22Rv1 (cell line): ENCODE results near the gene KRT8.

Experiments used
- H3K27ac ChIP-seq: fragments of 450-650 bp; 2 replicates; pipeline ENCODE4 v1.5.1; 2017
- CTCF ChIP-seq: fragments of 450-650 bp; IDR thresholded peaks from 2 replicates; pipeline ENCODE4 v1.5.1; 2017; ENCODE audit warnings: mild to moderate bottlenecking
- ZFX ChIP-seq: fragments of 450-650 bp; IDR thresholded peaks from 2 replicates; pipeline ENCODE4 v1.6.1; 2017; ENCODE audit warnings: antibody characterized with exemption, borderline replicate concordance

KRT8 gene

GRCh38 chr12:52921488-52922165 is 16.8 kb upstream of the KRT8 start:
- no peak overlapping the region for H3K27ac ChIP-seq
- TF ChIP-seq ZFX = no peak
- no peak for TF ChIP-seq CTCF

- H3K27ac ChIP-seq = no peak overlapping the region
- TF ChIP-seq ZFX (no peak), CTCF (no peak)
These were observed 16.1 kb upstream of the KRT8 start for GRCh38 chr12:52920937-52921336.

- H3K27ac ChIP-seq = no peak overlapping the region
- TF ChIP-seq ZFX = no peak
- no peak for TF ChIP-seq CTCF
These were observed 13.9 kb upstream of the KRT8 start for GRCh38 chr12:52918784-52919183.

- H3K27ac ChIP-seq = no peak overlapping the region
These were observed 13.5 kb upstream of the KRT8 start for GRCh38 chr12:52918351-52918750.

GRCh38 chr12:52917800-52918199 is 12.9 kb upstream of the KRT8 start:
- TF ChIP-seq ZFX (no peak), CTCF (no peak)
- no peak overlapping the region for H3K27ac ChIP-seq

More at GRCh38 chr12:52918351-52918750, 13.5 kb upstream of the KRT8 start:
- TF ChIP-seq ZFX = no peak
- no peak for TF ChIP-seq CTCF

- H3K27ac ChIP-seq = no peak overlapping the region
- TF ChIP-seq CTCF (no peak), ZFX (no peak)
These were observed 11.3 kb upstream of the KRT8 start for GRCh38 chr12:52916216-52916615.

- H3K27ac ChIP-seq = no peak overlapping the region
- no peak for TF ChIP-seq CTCF
- TF ChIP-seq ZFX = no peak
These were observed 10.8 kb upstream of the KRT8 start for GRCh38 chr12:52915637-52916036.
